Ectodermal cell (in vitro differentiated cells): ENCODE data around the gene C1orf216.
"Not testable (repeated sequence)": the region's sequence is repeated elsewhere in the genome, so short reads cannot be mapped to it uniquely, and the experiment has no call there.

Source experiments
- H3K27ac ChIP-seq: 2 replicates; pipeline ENCODE4 v1.7.0; 2013; ENCODE audit warnings: mild to moderate bottlenecking, low read depth, low read length; ENCODE audit not compliant: insufficient read depth, poor library complexity, severe bottlenecking
- H3K27me3 ChIP-seq: 2 replicates; pipeline ENCODE4 v1.7.0; 2013; ENCODE audit warnings: mild to moderate bottlenecking, low read length; ENCODE audit not compliant: insufficient read depth, control insufficient read depth, poor library complexity, severe bottlenecking
- H3K36me3 ChIP-seq: one replicate; pipeline ENCODE4 v1.7.0; 2013; ENCODE audit warnings: low read length; ENCODE audit not compliant: control insufficient read depth, insufficient read depth
- H3K4me1 ChIP-seq: one replicate; pipeline ENCODE4 v1.7.0; 2013; ENCODE audit warnings: low read length; ENCODE audit not compliant: control insufficient read depth, insufficient read depth
- H3K4me3 ChIP-seq: 2 replicates; pipeline ENCODE4 v1.7.0; 2013; ENCODE audit warnings: low read depth, low read length, control low read depth; ENCODE audit not compliant: insufficient read depth
- H3K9me3 ChIP-seq: 2 replicates; pipeline ENCODE4 v1.7.0; 2013; ENCODE audit warnings: mild to moderate bottlenecking, low read length, moderate library complexity; ENCODE audit not compliant: control insufficient read depth
- WGBS, 2 experiments: methylation state at CpG; one replicate each; pipeline ENCODE4 v1.1.7; 2013; ENCODE audit warnings: missing lambda C conversion rate in 2 of 2; 5-methylcytosine and 5-hydroxymethylcytosine counted together

Gene C1orf216

DNA sequence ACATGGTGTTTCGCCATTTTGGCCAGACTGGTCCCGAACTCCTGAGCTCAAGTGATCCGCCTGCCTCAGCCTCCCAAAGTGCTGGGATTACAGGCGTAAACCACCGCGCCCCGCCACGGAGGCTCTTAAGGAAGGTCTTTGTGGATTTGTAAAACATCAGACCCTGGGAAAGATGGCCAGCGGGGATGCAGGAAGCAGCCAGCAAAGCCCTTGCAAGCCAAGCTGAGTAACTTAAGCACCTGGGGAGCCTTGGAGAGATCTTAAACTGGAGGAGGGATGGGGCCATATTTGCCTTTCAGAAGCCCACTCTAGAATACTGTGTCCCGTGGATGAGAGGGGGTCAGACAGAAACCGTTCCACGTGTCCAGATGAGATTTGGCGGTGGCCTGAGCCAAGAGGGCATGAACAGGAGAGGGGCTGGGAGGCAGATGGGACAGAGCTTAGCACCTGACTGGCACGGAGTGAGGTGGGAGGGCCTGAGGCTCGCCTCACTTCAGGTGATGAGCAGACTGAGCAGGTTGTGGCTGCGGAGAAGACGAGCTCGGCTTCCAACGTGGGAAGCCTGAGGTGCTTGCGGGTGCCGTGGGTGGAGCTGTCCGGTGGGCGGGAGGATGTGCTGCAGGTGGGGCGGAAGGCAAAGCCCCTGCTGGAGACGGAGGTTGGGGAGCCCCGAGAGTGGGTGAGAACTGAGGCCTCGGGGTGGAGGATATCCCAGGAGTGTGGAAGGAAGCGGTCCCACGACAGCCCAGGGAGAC, 11.7 kb downstream of the C1orf216 start:
- peak overlapping the region; percentile 55 for H3K4me3 ChIP-seq
- WGBS, 2 experiments = 42 to 50% methylated on average over 28 to 29 of the region's 29 CpGs
- H3K4me1 ChIP-seq = peaks cover 25% of the 10 kb centered on the region
- H3K27ac ChIP-seq = no peak overlapping the region
- no peaks in the 10 kb centered on the region for H3K36me3 ChIP-seq
- H3K27me3 ChIP-seq = no peaks in the 10 kb centered on the region
- H3K9me3 ChIP-seq = no peaks in the 10 kb centered on the region

- 26 to 31% methylated on average over 7 of the region's 7 CpGs for WGBS, 2 experiments
- Histone ChIP-seq H3K27ac (peak overlapping the region; percentile 62), H3K4me3 (no peak overlapping the region), H3K36me3 (no peaks in the 10 kb centered on the region), H3K27me3 (no peaks in the 10 kb centered on the region), H3K4me1 (peaks cover 11% of the 10 kb centered on the region), H3K9me3 (no peaks in the 10 kb centered on the region)
Observed at GRCh38 chr1:35702508-35702907, 16.2 kb downstream of the C1orf216 start.

GRCh38 chr1:35699152-35699551, 19.5 kb downstream of the C1orf216 start:
- H3K36me3 ChIP-seq, H3K27ac ChIP-seq, H3K9me3 ChIP-seq, H3K4me3 ChIP-seq, H3K4me1 ChIP-seq, H3K27me3 ChIP-seq: not testable (repeated sequence)
- 94 to 96% methylated on average over 1 of the region's 1 CpG for WGBS, 2 experiments

GRCh38 chr1:35692317-35692716, 26.4 kb downstream of the C1orf216 start:
- no peak overlapping the region for H3K27ac ChIP-seq
- H3K36me3 ChIP-seq = no peaks in the 10 kb centered on the region
- WGBS, 2 experiments = 80 to 85% methylated on average over 2 of the region's 2 CpGs
- H3K9me3 ChIP-seq = no peaks in the 10 kb centered on the region
- peaks cover 15% of the 10 kb centered on the region for H3K4me1 ChIP-seq
- no peaks in the 10 kb centered on the region for H3K27me3 ChIP-seq
- H3K4me3 ChIP-seq = no peak overlapping the region

DNA sequence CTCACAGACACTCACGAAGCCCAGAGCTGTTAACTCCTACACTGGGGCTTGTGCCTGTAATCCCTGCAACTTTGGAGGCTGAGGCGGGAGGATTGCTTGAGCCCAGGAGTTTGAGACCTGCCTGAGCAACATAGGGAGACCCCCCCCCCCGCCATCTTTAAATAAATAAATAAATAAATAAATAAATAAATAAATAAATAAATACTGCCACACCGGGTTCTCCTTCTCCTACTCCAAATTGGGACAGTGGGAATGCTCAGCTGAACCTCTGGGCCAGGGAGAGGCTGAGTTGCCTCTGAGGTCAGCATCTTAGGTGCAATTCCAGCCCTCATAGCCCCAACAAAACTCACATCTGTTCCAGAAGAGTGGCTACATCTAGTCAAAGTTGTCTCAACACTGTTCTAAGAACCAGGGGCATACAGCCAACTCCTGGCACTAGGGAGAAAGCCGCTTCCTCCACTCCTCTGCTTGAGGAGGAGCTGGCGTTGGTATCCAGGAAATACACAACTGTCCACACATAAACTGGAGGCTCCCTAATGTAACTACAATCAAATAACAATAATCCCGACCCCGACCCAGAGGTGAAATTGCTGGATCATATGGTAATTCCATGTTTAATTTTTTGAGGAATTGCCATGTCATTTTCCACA, 27.0 kb downstream of the C1orf216 start:
- Histone ChIP-seq H3K27me3 (no peaks in the 10 kb centered on the region), H3K4me3 (no peak overlapping the region), H3K4me1 (peaks cover 15% of the 10 kb centered on the region), H3K9me3 (no peaks in the 10 kb centered on the region), H3K27ac (no peak overlapping the region), H3K36me3 (no peaks in the 10 kb centered on the region)
- 81 to 89% methylated on average over 6 to 7 of the region's 8 CpGs for WGBS, 2 experiments

GRCh38 chr1:35691080-35691479, 27.6 kb downstream of the C1orf216 start:
- Histone ChIP-seq H3K27ac (no peak overlapping the region), H3K9me3 (no peaks in the 10 kb centered on the region), H3K27me3 (no peaks in the 10 kb centered on the region), H3K4me3 (no peak overlapping the region), H3K36me3 (no peaks in the 10 kb centered on the region), H3K4me1 (peaks cover 15% of the 10 kb centered on the region)
- WGBS, 2 experiments = 2 to 9% methylated on average over 9 of the region's 9 CpGs

GRCh38 chr1:35690103-35690502, 28.6 kb downstream of the C1orf216 start:
- WGBS, 2 experiments = 92 to 93% methylated on average over 4 of the region's 4 CpGs
- not testable (repeated sequence) for H3K27me3 ChIP-seq, H3K4me3 ChIP-seq, H3K27ac ChIP-seq, H3K36me3 ChIP-seq, H3K9me3 ChIP-seq
- peaks cover 15% of the 10 kb centered on the region for H3K4me1 ChIP-seq

DNA sequence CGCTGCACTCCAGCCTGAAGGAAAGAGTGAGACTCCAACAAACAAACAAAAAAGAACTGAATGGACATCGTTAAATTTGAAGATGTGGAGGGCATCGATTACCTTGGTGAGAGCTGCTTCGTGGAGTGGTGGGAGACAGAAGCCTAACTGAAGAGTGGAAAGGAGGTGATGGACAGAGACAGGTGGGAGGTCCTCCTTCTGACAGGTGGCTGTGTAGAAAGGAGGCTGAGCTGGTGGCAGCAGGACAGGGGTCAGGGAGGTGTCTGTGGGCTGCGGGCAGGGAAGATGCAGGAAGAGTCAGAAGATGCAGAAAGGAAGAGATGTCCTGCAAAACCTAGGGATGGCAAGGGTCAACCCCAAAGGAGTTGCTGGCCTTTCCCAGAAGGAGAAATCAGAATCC, 30.5 kb downstream of the C1orf216 start:
- Histone ChIP-seq H3K4me3 (no peak overlapping the region), H3K27ac (no peak overlapping the region), H3K9me3 (no peaks in the 10 kb centered on the region), H3K4me1 (peaks cover 16% of the 10 kb centered on the region), H3K36me3 (no peaks in the 10 kb centered on the region), H3K27me3 (no peaks in the 10 kb centered on the region)
- 92 to 94% methylated on average over 5 of the region's 5 CpGs for WGBS, 2 experiments

DNA sequence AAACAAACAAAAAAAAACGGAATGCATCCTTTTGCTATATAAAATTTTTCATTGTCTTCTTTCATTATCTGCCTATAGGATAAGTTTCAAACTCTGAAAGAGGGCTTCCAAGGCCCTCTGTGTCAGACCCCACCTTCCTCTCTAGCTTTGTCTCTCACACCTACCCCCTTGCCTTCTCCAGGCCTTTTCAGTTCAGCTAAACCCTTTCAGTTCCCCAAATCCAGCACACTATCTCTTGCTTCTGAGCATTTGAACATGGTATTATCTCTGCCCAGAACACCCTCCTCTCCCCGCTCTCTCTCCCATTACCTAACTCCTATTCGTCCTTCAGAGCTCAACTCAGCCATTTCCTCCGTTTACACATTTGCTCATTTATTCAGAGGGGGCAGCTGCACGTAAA, 35.7 kb downstream of the C1orf216 start:
- Histone ChIP-seq H3K36me3 (no peaks in the 10 kb centered on the region), H3K27ac (no peak overlapping the region), H3K27me3 (no peaks in the 10 kb centered on the region), H3K9me3 (no peaks in the 10 kb centered on the region), H3K4me3 (no peak overlapping the region), H3K4me1 (peaks cover 4% of the 10 kb centered on the region)
- WGBS, 2 experiments = 73 to 77% methylated on average over 5 of the region's 5 CpGs

GRCh38 chr1:35680271-35680670, 38.4 kb downstream of the C1orf216 start:
- Histone ChIP-seq H3K4me3 (no peak overlapping the region), H3K36me3 (no peaks in the 10 kb centered on the region), H3K27ac (no peak overlapping the region), H3K4me1 (peaks cover 4% of the 10 kb centered on the region), H3K27me3 (no peaks in the 10 kb centered on the region), H3K9me3 (no peaks in the 10 kb centered on the region)
- 94 to 95% methylated on average over 3 of the region's 3 CpGs for WGBS, 2 experiments
